Liver (tissue), 9 donors: Measurements from ENCODE around the gene CLIP1. TPM values are rescaled to one million over a fixed set of nuclear protein-coding genes. Genes with fewer than 3 reads are reported as not detected.

Source experiments
- DNase-seq: peaks from one replicate; pipeline ENCODE4 v3.0.0-alpha.2; 2017; ENCODE audit warnings: low spot score
- H3K27ac ChIP-seq, 2 donors: one replicate each; pipeline ENCODE4 v1.7.0; 2013; ENCODE audit warnings: inconsistent platforms in 2 of 2, low read length in 2 of 2, control low read depth in 1 of 2, low read depth in 1 of 2, mild to moderate bottlenecking in 1 of 2
- H3K27me3 ChIP-seq, 4 donors: one replicate each; pipeline versions ENCODE4 v1.6.1 to v1.7.0; 2013; ENCODE audit warnings: low read length in 3 of 4, inconsistent platforms in 1 of 4, mild to moderate bottlenecking in 1 of 4, moderate library complexity in 1 of 4; ENCODE audit not compliant: control insufficient read depth in 4 of 4, insufficient read depth in 4 of 4
- H3K36me3 ChIP-seq, 4 donors: one replicate each; pipeline versions ENCODE4 v1.6.1 to v1.7.0; 2013; ENCODE audit warnings: low read length in 3 of 4, mild to moderate bottlenecking in 3 of 4, low read depth in 1 of 4, moderate library complexity in 1 of 4; ENCODE audit not compliant: control insufficient read depth in 4 of 4, insufficient read depth in 3 of 4
- H3K4me1 ChIP-seq, 4 donors: one replicate each; pipeline versions ENCODE4 v1.6.1 to v1.7.0; 2013; ENCODE audit warnings: low read length in 3 of 4, mild to moderate bottlenecking in 3 of 4, moderate library complexity in 1 of 4; ENCODE audit not compliant: control insufficient read depth in 4 of 4, insufficient read depth in 4 of 4
- H3K4me3 ChIP-seq, 3 donors: one replicate each; pipeline versions ENCODE4 v1.6.1 to v1.7.0; 2013; ENCODE audit warnings: low read length in 3 of 3, control low read depth in 1 of 3, low read depth in 1 of 3, mild to moderate bottlenecking in 1 of 3
- H3K9ac ChIP-seq, 2 donors: one replicate each; pipeline ENCODE4 v1.7.0; 2013; ENCODE audit warnings: low read length in 2 of 2, mild to moderate bottlenecking in 2 of 2, moderate library complexity in 2 of 2, control low read depth in 1 of 2, low read depth in 1 of 2
- H3K9me3 ChIP-seq, 4 donors: one replicate each; pipeline versions ENCODE4 v1.6.1 to v1.7.0; 2013; ENCODE audit warnings: low read length in 3 of 4; ENCODE audit not compliant: control insufficient read depth in 4 of 4
- EGR1 ChIP-seq, 2 donors: IDR thresholded peaks; 2 replicates each; pipeline ENCODE4 v1.6.1; 2016 to 2018; ENCODE audit warnings: antibody characterized with exemption in 2 of 2, low read depth in 2 of 2
- FOXA1 ChIP-seq: IDR thresholded peaks from 2 replicates; pipeline ENCODE4 v1.6.1; 2016; ENCODE audit warnings: antibody characterized with exemption
- FOXA2 ChIP-seq: IDR thresholded peaks from 2 replicates; pipeline ENCODE4 v1.6.1; 2016; ENCODE audit warnings: antibody characterized with exemption
- GABPA ChIP-seq, 2 donors: IDR thresholded peaks in 1 of 2; conservative IDR thresholded peaks in 1 of 2; 2 replicates each; pipeline ENCODE4 v1.6.1; 2016; ENCODE audit warnings: antibody characterized with exemption in 2 of 2, mild to moderate bottlenecking in 1 of 2, moderate library complexity in 1 of 2
- HNF4A ChIP-seq, 2 donors: conservative IDR thresholded peaks; 2 replicates each; pipeline ENCODE4 v1.6.1; 2016; ENCODE audit warnings: antibody characterized with exemption in 2 of 2, mild to moderate bottlenecking in 2 of 2
- HNF4G ChIP-seq: IDR thresholded peaks from 2 replicates; pipeline ENCODE4 v1.6.1; 2016; ENCODE audit warnings: antibody characterized with exemption
- JUND ChIP-seq, 2 donors: IDR thresholded peaks; 2 replicates each; pipeline ENCODE4 v1.6.1; 2016; ENCODE audit warnings: antibody characterized with exemption in 2 of 2
- MAX ChIP-seq: IDR thresholded peaks from 2 replicates; pipeline ENCODE4 v1.6.1; 2016; ENCODE audit warnings: antibody characterized with exemption
- NR2F2 ChIP-seq: IDR thresholded peaks from 2 replicates; pipeline ENCODE4 v1.6.1; 2016; ENCODE audit warnings: antibody characterized with exemption
- RAD21 ChIP-seq, 2 donors: IDR thresholded peaks; 2 replicates each; pipeline ENCODE4 v1.6.1; 2016; ENCODE audit warnings: antibody characterized with exemption in 2 of 2, mild to moderate bottlenecking in 2 of 2
- REST ChIP-seq: IDR thresholded peaks from 2 replicates; pipeline ENCODE4 v1.6.1; 2016; ENCODE audit warnings: antibody characterized with exemption, mild to moderate bottlenecking
- RXRA ChIP-seq, 2 donors: IDR thresholded peaks; 2 replicates each; pipeline ENCODE4 v1.6.1; 2017 to 2018; ENCODE audit warnings: antibody characterized with exemption in 2 of 2, mild to moderate bottlenecking in 1 of 2
- SP1 ChIP-seq: IDR thresholded peaks from 2 replicates; pipeline ENCODE4 v1.6.1; 2018; ENCODE audit warnings: antibody characterized with exemption, mild to moderate bottlenecking
- TAF1 ChIP-seq: conservative IDR thresholded peaks from 2 replicates; pipeline ENCODE4 v1.6.1; 2016; ENCODE audit warnings: antibody characterized with exemption, mild to moderate bottlenecking
- YY1 ChIP-seq: IDR thresholded peaks from 2 replicates; pipeline ENCODE4 v1.6.1; 2016; ENCODE audit warnings: antibody characterized with exemption, mild to moderate bottlenecking
- WGBS: extraction: QIAGEN DNeasy Blood & Tissue Kit; methylation state at CpG from one replicate; pipeline ENCODE4 v1.1.7; 2013; 5-methylcytosine and 5-hydroxymethylcytosine counted together
- polyA plus RNA-seq, 2 donors: library from polyadenylated mRNA; stranded (reverse) in 1 of 2; unstranded in 1 of 2; fragments of 200-250 nt in 1 of 2; fragments of >200 nt in 1 of 2; fragmentation: Nextera tagmentation in 1 of 2; extraction: Ambion mirVana in 1 of 2; gene quantifications; one replicate each; pipeline versions ENCODE4 v1.2.1 to v1.2.3, GENCODE V29; 2013 to 2015
- total RNA-seq, 2 donors: library from RNA; depleted of rRNA; stranded (reverse); fragments of >200 nt; gene quantifications; one replicate each; pipeline ENCODE4 v1.2.3, GENCODE V29; 2014
- TF ChIP-seq, protein P1 (sequence below): IDR thresholded peaks from 2 replicates; pipeline ENCODE4 v1.6.1; 2016; ENCODE audit warnings: antibody characterized with exemption
- TF ChIP-seq, protein P2 (sequence below): fragments of 150-350 bp; IDR thresholded peaks from 2 replicates; pipeline ENCODE4 v1.5.1; 2017; ENCODE audit warnings: improper control_type of control experiment, low read depth, low read length; ENCODE audit not compliant: missing input control
- TF ChIP-seq, protein P3 (sequence below): IDR thresholded peaks from 2 replicates; pipeline ENCODE4 v1.6.1; 2016; ENCODE audit warnings: antibody characterized with exemption
- donor health status: healthy.
- donor health status: healthy.
- donor health status: healthy.
- donor health status: healthy.
- donor health status: healthy.

CLIP1 gene
- total and polyA plus RNA-seq, 4 donors: 13.0 to 41.9 (median 26.0) TPM

DNA sequence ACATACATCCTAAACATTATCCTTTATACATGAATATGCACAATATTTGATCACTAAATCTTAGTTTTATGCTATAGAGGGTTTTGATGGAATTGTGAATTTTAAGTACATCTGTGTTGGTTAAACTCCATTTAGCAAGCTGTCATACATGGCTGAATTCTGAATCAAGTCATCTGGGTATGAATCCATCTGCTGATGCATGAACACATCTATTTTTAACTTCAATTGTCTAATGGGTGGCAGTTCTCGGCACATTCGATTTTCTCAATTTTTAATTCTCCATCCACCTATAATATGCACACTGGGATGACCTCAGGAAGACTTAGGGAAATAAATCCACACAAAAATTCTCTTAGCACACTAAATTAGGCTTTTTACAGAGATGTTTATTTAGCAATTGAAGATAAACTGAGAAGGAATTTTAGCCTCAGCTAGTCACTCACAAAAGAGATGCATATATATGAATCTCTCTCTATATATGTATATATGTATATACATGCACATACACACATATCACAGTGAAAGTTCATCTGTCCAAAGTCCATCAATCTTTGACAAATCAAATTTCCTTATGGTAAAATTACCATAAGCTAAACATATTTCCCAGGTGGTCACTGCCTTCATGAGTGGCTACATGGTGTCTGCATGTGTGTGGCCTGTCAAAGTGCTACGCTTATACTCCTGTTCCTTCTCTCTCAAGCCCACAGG lies 111.7 kb downstream of the CLIP1 start:
- no peak for DNase-seq
- Histone ChIP-seq H3K27me3 (no peaks in the 10 kb centered on the region), H3K36me3 (peaks cover 13 to 65% (median 35%) of the 10 kb centered on the region in 4 donors), H3K4me3 (no peak overlapping the region), H3K9ac (no peak overlapping the region), H3K27ac (no peak overlapping the region), H3K4me1 (no peaks in the 10 kb centered on the region), H3K9me3 (no peaks in the 10 kb centered on the region)
- TF ChIP-seq HNF4G: no peak
- TF ChIP-seq, protein P1, sequence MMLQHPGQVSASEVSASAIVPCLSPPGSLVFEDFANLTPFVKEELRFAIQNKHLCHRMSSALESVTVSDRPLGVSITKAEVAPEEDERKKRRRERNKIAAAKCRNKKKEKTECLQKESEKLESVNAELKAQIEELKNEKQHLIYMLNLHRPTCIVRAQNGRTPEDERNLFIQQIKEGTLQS: no peak
- TF ChIP-seq EGR1 (IDR thresholded peaks at IDR 0.05; ENCODE audit: low read depth in 2 of 2): no peak
- no peak for TF ChIP-seq GABPA (IDR thresholded peaks at IDR 0.05 in 1 of 2, conservative IDR thresholded peaks at IDR 0.05 in 1 of 2)
- TF ChIP-seq TAF1: no peak
- no peak for TF ChIP-seq YY1
- no peak for TF ChIP-seq RXRA (IDR thresholded peaks at IDR 0.05)
- TF ChIP-seq NR2F2: no peak
- TF ChIP-seq HNF4A (conservative IDR thresholded peaks at IDR 0.05): no peak
- 92% methylated on average over 3 of the region's 3 CpGs for WGBS

DNA sequence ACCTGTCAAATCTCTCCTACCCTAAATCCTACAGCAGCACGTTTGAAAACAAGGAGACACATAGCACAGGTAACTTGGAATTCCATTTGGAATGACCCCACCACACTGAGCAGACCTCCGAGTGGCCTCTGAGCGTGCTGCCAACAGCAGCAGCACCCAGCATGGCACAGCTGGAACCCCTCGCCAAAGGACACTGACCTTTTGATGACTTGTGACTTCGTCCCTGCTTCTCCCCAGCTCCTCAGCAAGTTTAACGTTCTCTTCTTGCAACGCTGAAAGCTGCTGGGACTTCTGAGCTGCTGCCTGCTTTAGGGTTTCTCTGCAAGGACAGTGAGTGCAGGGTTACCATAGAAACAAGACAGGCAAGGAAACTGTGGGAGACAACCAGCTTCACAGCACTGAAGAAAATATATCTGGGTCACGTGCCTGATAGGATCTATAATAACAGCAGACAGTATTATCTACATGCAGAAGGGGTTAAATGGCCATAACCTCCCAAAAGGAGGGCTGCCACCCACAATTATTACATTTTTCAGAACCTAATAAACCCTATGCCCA lies 112.8 kb downstream of the CLIP1 start:
- no peak for DNase-seq
- WGBS: 87% methylated on average over 8 of the region's 8 CpGs
- Histone ChIP-seq H3K27ac (no peak overlapping the region), H3K27me3 (no peaks in the 10 kb centered on the region), H3K9ac (no peak overlapping the region), H3K9me3 (no peaks in the 10 kb centered on the region), H3K4me3 (no peak overlapping the region), H3K36me3 (peaks cover 13 to 56% (median 35%) of the 10 kb centered on the region in 4 donors), H3K4me1 (no peaks in the 10 kb centered on the region)
- no peak for TF ChIP-seq TAF1
- TF ChIP-seq NR2F2: no peak
- TF ChIP-seq, protein P2, sequence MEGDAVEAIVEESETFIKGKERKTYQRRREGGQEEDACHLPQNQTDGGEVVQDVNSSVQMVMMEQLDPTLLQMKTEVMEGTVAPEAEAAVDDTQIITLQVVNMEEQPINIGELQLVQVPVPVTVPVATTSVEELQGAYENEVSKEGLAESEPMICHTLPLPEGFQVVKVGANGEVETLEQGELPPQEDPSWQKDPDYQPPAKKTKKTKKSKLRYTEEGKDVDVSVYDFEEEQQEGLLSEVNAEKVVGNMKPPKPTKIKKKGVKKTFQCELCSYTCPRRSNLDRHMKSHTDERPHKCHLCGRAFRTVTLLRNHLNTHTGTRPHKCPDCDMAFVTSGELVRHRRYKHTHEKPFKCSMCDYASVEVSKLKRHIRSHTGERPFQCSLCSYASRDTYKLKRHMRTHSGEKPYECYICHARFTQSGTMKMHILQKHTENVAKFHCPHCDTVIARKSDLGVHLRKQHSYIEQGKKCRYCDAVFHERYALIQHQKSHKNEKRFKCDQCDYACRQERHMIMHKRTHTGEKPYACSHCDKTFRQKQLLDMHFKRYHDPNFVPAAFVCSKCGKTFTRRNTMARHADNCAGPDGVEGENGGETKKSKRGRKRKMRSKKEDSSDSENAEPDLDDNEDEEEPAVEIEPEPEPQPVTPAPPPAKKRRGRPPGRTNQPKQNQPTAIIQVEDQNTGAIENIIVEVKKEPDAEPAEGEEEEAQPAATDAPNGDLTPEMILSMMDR: no peak
- no peak for TF ChIP-seq SP1
- TF ChIP-seq FOXA2: no peak
- TF ChIP-seq, protein P3, sequence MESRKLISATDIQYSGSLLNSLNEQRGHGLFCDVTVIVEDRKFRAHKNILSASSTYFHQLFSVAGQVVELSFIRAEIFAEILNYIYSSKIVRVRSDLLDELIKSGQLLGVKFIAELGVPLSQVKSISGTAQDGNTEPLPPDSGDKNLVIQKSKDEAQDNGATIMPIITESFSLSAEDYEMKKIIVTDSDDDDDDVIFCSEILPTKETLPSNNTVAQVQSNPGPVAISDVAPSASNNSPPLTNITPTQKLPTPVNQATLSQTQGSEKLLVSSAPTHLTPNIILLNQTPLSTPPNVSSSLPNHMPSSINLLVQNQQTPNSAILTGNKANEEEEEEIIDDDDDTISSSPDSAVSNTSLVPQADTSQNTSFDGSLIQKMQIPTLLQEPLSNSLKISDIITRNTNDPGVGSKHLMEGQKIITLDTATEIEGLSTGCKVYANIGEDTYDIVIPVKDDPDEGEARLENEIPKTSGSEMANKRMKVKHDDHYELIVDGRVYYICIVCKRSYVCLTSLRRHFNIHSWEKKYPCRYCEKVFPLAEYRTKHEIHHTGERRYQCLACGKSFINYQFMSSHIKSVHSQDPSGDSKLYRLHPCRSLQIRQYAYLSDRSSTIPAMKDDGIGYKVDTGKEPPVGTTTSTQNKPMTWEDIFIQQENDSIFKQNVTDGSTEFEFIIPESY: no peak
- TF ChIP-seq RAD21 (IDR thresholded peaks at IDR 0.05): no peak
- TF ChIP-seq YY1: no peak
- TF ChIP-seq MAX: no peak
- TF ChIP-seq JUND (IDR thresholded peaks at IDR 0.05): no peak
- no peak for TF ChIP-seq GABPA (IDR thresholded peaks at IDR 0.05 in 1 of 2, conservative IDR thresholded peaks at IDR 0.05 in 1 of 2)
- TF ChIP-seq HNF4G: no peak
- no peak for TF ChIP-seq REST
- TF ChIP-seq FOXA1: no peak
- TF ChIP-seq EGR1 (IDR thresholded peaks at IDR 0.05; ENCODE audit: low read depth in 2 of 2): no peak
